HepG2 (cell line): Measurements from ENCODE around the gene CYP17A1. TPM values are rescaled to one million over a fixed set of nuclear protein-coding genes. Genes with fewer than 3 reads are reported as not detected.
A peak's percentile ranks its signal among the peaks of the same experiment; 100 is the strongest.

Experiments
- BATF2 ChIP-seq: sonication (generic); formaldehyde crosslinking; IDR thresholded peaks from 2 replicates; pipeline ENCODE4 v1.8.0; 2022; ENCODE audit warnings: mild to moderate bottlenecking, missing genetic modification reagents, moderate library complexity
- ETS1 ChIP-seq: sonication (generic); formaldehyde crosslinking; IDR thresholded peaks from 2 replicates; pipeline ENCODE4 v1.4.0; 2020; ENCODE audit warnings: missing genetic modification reagents
- FOXP4 ChIP-seq: sonication (generic); formaldehyde crosslinking; IDR thresholded peaks from 2 replicates; pipeline ENCODE4 v1.4.0; 2020; ENCODE audit warnings: missing genetic modification reagents
- GRHL1 ChIP-seq: sonication (generic); formaldehyde crosslinking; conservative IDR thresholded peaks from 2 replicates; pipeline ENCODE4 v1.8.0; 2022; ENCODE audit warnings: missing genetic modification reagents
- LBX2 ChIP-seq: sonication (generic); formaldehyde crosslinking; IDR thresholded peaks from 2 replicates; pipeline ENCODE4 v1.5.0; 2020; ENCODE audit warnings: missing genetic modification reagents, mild to moderate bottlenecking, borderline replicate concordance
- MAX ChIP-seq: IDR thresholded peaks from 2 replicates; pipeline ENCODE4 v1.6.1; 2012; ENCODE audit warnings: inconsistent platforms
- MEF2D ChIP-seq: sonication (generic); formaldehyde crosslinking; IDR thresholded peaks from 2 replicates; pipeline ENCODE4 v1.5.1; 2020; ENCODE audit warnings: mild to moderate bottlenecking, missing genetic modification reagents
- MXD3 ChIP-seq: IDR thresholded peaks from 2 replicates; pipeline ENCODE4 v1.6.1; 2016; ENCODE audit warnings: mild to moderate bottlenecking, missing biosample characterization, missing genetic modification reagents
- SP140L ChIP-seq: sonication (generic); formaldehyde crosslinking; IDR thresholded peaks from 2 replicates; pipeline ENCODE4 v1.4.0; 2020; ENCODE audit warnings: missing genetic modification reagents, borderline replicate concordance
- STAT5B ChIP-seq: sonication (generic); formaldehyde crosslinking; IDR thresholded peaks from 2 replicates; pipeline ENCODE4 v1.4.0; 2020; ENCODE audit warnings: missing genetic modification reagents
- YEATS4 ChIP-seq: sonication (generic); formaldehyde crosslinking; IDR thresholded peaks from 2 replicates; pipeline ENCODE4 v1.4.0; 2020; ENCODE audit warnings: missing genetic modification reagents, borderline replicate concordance
- ZBTB33 ChIP-seq: sonication (generic); formaldehyde crosslinking; IDR thresholded peaks from 2 replicates; pipeline ENCODE4 v1.4.0; 2020; ENCODE audit warnings: missing genetic modification reagents
- ZNF326 ChIP-seq: sonication (generic); formaldehyde crosslinking; IDR thresholded peaks from 2 replicates; pipeline ENCODE4 v1.4.0; 2020; ENCODE audit warnings: missing genetic modification reagents, borderline replicate concordance
- ZNF33B ChIP-seq: sonication (generic); formaldehyde crosslinking; IDR thresholded peaks from 2 replicates; pipeline ENCODE4 v1.5.1; 2020; ENCODE audit warnings: mild to moderate bottlenecking, missing genetic modification reagents
- ZNF510 ChIP-seq: sonication (generic); formaldehyde crosslinking; IDR thresholded peaks from 2 replicates; pipeline ENCODE4 v1.4.0; 2020; ENCODE audit warnings: low read depth, mild to moderate bottlenecking, missing genetic modification reagents
- ZNF770 ChIP-seq: sonication (generic); formaldehyde crosslinking; IDR thresholded peaks from 2 replicates; pipeline ENCODE4 v1.5.0; 2020; ENCODE audit warnings: mild to moderate bottlenecking, missing genetic modification reagents
- polyA plus RNA-seq, 8 experiments: library from polyadenylated mRNA; depleted of rRNA in 3 of 8; stranded (reverse) in 7 of 8; unstranded in 1 of 8; fragments of >200 nt; fragmentation: Illumina TruSeq in 4 of 8; extraction: Trizol in 4 of 8; gene quantifications; 2 replicates each; pipeline versions ENCODE4 v1.2.1 to v1.2.3, GENCODE V29; 2011 to 2016; ENCODE audit warnings: low read depth in 4 of 8, missing spikeins in 1 of 8, mixed read lengths in 1 of 8; ENCODE audit not compliant: insufficient read depth in 1 of 8
- total RNA-seq, 5 experiments: library from RNA; depleted of rRNA; stranded (reverse); fragments of >200 nt; fragmentation: Illumina TruSeq; extraction: Trizol; gene quantifications; 2 replicates each; pipeline ENCODE4 v1.2.3, GENCODE V29; 2016; ENCODE audit warnings: low read depth in 1 of 5

Gene CYP17A1
- total and polyA plus RNA-seq, 2 of the 13 experiments (the other 11 are each of a cell fraction or from before 2014, with no cell fraction given) = 0.13 to 1.1 TPM

- TF ChIP-seq ETS1 (no peak), MEF2D (CRISPR knock-in tag) (no peak), SP140L (CRISPR knock-in tag) (no peak), ZNF326 (CRISPR knock-in tag) (no peak), ZBTB33 (CRISPR knock-in tag) (no peak), BATF2 (CRISPR knock-in tag) (no peak), STAT5B (CRISPR knock-in tag) (no peak), LBX2 (CRISPR knock-in tag) (no peak), FOXP4 (CRISPR knock-in tag) (peak; percentile 24; the same call in 1 of the 2 replicates), ZNF510 (CRISPR knock-in tag) (peak; percentile 47; the same call in 1 of the 2 replicates), ZNF33B (CRISPR knock-in tag) (peak; percentile 90; the same call in 1 of the 2 replicates), MAX (peak; percentile 92), MXD3 (CRISPR knock-in tag) (no peak), YEATS4 (CRISPR knock-in tag) (peak; percentile 60), GRHL1 (CRISPR knock-in tag) (no peak), ZNF770 (CRISPR knock-in tag) (no peak)
Measured at GRCh38 chr10:102869258-102870198, 32.3 kb upstream of the CYP17A1 start, which contains the start of gene AS3MT (continued).
